Islet precursor cell (in vitro differentiated cells): ENCODE data around the gene TBC1D1.

Experiments used
- DNase-seq: peaks from one replicate; pipeline ENCODE4 v3.0.0-alpha.2; 2018

TBC1D1 gene

DNA sequence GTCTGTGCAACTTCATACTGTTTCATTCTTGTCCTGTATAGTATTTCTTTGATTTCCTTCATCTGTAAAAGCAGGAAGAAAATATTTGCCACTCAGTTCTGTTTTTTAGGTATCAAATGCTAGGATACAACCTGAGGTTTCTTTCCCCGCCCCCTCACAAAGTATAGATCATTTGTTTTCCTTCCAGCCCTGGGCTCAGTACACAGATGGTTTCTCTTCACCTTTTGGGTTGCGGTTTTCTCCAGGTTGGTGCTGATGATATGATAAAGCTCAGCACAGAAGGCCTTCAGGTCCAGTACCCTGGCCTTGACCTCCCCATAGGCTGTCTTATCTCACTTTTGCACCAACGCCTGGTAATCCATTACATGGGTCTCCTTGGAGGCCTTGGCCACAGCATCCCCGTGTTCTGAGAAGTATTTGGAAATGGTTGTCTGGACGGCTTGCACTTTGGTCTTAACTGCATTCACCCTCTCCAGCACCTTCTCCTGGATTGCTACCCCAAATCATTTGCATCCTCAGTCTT, 104.5 kb downstream of the TBC1D1 start:
- DNase-seq = no peak

DNA sequence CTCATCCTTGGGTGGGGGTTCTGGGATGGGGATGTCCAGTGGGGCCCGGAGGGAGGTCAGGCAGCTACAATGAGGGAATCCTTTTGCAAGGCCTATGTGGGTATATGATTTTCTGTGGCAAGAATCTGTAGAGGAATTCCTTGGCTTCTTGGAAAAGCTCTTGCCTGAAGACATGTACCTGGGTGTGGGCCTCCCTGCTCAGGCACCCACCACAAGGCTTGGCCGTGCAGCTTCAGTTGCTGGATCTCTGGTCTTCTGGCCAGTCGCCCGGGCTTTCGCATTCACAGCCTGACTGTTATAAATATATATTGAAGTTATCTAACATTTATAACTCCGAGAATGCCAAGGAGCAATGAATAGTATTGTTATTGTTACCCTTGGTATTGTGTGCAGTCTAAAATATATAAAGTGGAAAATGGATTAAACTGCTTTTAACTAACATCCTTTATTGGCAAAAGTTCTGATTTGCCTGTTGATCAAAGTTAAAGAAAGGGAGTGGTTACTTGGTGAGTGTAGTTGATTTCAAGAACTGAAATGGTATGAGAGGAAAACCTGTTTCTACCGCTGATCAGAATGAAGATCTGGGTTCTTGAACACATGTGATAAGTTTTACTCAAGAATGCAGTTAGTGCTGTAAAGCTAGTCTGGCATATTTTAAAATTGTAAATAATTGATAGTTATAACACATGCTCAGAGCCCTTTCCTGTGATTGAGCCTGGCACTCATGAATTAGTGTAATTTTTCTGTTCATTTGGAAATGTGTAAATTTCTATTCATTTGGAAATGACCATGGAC, 105.3 kb downstream of the TBC1D1 start:
- DNase-seq = no peak

DNA sequence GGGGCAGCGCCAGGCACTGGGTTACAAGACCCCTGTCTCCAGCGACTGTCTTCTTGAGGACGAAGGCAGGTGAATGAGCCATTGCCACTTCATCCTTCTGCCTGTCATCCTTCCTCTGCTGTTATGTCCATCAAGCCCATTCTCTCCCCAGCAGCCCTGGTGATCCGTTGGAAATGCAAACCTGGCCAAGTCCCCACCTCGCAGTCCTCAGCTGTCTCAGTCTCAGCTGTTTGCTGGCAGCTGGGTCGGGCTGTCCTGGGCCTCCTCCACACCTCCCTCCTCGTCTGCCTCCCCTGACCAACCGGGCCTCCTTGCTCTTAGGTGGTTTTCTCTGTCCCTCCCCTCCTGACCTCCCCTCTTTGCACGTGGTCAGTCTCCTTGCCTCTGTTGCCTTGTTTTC, 107.3 kb downstream of the TBC1D1 start:
- DNase-seq = no peak

DNA sequence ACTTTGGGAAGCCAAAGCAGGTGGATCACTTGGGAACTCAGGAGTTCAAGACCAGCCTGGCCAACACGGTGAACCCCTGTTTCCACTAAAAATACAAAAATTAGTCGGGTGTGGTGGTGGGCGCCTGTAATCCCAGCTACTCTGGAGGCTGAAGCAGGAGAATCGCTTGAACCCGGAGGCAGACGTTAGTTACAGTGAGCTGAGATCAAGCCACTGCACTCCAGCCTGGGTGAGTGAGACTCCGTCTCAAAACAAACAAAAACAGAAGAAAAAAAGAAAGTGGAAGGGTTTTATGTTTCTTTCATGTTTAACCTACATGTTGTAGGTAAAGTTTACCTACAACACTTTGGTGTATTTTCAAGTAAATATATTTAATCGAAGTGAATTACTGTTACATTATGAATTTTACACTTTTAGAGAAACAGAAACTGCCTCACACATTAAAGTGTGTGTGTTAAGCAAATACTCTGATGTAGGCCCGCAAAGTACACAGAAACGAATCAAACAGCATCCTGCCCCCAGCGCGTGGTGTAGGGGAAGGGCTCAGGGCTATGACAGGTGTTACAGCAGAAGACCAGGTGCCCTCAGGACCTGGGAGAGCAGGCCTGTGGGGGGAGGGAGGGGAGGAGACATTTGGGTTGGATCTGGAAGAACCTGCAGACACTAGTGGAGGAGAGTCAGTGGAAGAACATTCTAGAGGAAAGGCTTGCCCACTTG, 108.3 kb downstream of the TBC1D1 start:
- no peak for DNase-seq

DNA sequence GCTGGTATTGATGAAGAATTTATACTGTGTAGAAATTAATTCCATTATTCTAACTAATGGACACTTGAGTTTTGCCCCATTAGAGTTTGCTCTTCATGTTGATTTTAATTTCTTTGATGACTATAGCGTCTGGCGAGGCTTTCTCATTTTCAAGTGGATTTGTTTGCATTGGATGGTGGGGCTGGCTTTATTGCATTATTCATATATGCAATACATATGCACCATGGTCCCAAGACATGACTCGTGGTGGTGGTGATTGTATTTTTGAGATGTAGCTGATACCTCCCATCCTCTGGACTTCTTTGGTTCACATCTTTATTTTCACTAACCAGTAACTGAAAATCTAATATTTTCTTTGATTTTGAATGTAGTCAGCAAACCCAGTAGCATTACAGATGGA, 109.1 kb downstream of the TBC1D1 start:
- no peak for DNase-seq

DNA sequence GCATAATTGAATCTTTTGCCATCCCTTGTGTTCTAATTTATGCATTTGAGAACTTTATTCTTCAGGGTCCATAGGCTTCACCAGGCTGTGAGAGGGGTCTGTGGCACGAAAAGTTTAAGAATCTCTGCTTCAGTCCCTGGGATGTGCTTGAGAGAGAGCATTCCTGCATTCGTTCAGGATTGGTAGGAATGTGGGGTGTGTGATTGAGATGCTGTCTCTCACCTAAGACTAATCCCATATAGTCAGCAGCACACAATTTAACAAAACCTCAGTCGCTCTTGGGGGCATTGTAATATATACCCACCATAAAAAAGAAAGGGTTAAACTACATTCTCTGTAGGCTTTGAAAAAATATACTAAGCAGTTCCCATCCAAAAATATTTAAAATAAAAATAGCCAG, 111.0 kb downstream of the TBC1D1 start:
- DNase-seq = peak; percentile 72

DNA sequence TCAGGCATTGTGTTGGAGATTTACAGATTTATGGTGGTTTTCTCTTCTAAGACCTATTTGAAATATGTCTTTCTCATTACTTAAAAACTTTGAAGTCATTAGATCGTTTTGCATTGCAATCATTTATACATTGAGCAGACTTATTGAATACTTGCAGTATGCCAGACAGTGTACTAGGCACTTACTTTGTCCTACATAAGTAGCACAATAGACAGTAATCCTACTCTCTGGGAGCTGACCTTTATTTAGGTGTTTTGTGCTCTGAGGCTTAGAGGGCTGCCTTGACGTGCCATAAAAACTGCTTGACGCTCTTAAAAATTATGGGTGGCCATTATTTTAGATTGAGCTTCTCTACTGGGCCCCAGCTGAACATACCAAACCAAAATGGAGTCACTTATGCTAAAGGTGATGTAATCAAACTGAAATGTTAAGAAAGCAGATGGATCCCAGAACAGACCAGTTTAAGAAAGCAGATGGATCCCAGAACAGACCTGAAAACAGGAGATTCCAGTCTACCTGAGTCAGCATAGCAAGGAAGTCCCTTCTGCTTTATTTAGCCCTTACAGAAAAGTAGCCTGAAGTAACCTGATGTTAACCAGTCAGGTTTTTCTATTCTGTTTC, 111.7 kb downstream of the TBC1D1 start:
- DNase-seq = peak; percentile 73

DNA sequence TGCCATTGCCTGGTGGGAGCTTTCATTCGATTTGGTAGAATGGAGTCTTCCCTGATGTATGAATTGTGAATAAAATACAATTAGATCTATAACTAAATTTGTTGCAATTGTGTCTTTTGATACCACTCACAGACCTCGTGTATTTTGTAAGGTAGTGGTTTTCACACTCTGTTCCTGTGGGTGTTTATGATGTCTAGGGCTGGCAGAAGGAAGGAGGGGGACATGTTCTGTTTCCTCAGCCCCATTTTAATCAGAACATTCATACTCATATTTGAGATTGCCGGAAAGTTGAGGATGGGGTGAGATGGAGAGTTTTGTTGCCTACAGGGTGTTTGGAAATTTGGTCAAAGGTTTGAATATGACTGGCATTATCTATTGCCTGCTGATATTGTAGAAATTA, 112.2 kb downstream of the TBC1D1 start:
- no peak for DNase-seq

DNA sequence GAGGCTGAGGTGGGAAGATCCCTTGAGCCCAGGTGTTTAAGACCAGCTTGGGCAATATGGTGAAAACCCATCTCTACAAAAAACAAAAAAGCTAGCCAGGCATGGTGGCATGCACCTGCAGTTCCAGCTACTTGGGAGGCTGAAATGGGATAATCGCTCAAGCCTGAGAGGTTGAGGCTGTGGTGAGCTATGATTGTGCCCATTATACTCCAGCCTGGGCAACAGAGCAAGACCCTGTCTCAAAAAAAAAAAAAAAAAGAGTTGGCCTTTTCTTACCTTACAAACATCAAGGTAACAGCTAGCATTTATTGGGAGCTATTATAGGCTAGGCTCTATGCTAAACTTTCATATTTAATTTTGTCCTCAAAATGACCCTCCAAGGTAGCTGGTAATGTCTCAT, 112.7 kb downstream of the TBC1D1 start:
- no peak for DNase-seq

DNA sequence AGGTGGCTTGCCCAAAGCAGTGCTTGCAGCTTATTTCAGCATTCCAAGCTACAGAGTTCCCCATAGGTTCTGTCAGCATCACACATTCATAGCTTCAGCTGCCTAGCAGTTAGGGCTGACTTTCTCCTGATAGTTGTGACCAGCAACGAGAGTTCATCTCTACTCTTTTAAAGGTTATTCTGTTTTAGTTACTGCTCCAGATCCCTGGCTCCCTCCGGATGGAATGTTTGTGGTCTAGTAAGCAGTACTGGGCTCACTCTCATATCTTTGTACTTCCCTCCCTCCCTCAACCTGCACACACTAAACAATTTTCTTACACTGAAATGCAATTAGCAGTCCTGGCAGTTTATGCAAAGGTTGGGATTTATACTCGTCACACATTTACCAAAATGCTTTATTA, 113.2 kb downstream of the TBC1D1 start:
- DNase-seq = peak; percentile 85

DNA sequence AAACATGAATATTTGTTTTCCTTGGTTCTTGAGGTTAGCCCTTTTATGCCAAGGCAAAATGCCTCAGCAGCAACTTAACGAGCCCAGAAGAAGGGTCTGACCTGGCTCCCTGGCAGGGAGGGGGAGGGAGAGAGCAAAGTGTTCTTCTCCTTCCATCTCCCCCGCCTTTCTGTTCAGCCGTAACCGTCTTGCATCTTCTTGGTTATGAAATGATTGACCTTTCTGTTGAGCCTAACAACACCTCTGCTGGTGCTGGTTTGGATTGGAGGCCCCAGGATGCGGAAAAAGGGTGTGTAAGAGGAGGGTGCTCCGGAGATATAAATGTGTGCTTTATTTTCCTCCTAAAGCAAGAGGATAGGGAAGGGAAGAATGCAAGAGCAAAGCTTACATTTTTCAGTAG, 114.0 kb downstream of the TBC1D1 start:
- DNase-seq = no peak

DNA sequence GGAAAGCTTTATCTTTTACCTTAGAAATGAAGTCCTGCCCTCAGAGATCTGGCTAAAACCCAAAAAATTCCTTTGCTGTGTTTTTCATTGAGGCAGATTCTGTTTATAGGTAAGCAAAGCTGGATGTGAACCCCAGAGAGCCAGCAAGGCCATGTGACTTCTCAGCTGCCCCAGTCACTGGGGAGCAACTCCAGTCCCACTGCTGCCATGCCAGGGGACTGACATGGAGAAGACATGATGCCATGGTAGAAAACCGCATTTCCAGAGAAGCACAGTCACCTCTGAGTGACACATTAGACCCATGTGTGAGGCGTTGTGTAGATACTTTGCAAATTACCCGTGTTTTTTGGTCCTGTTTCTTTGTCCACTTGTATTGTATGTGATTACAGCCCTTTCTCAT, 114.8 kb downstream of the TBC1D1 start:
- DNase-seq = no peak

DNA sequence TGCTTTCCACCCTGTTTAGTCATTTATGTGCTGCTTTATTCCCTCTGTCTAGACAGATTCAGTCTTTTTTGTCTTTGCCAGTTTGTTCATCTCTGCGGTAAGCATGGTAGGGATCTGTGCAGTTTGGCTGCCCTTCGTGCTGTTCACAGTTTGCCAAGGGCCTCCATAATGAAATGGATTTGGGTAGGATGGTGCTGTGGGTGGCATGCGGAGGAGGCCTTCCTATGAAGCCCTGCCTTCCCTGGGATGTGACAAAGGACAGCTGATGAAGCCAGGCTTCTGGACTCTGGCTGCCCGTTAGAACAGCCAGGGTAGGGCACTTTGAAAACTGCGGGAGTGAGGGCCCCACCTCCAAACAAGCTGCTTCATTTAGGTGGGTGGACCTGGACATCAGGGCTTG, 116.8 kb downstream of the TBC1D1 start:
- DNase-seq = no peak

DNA sequence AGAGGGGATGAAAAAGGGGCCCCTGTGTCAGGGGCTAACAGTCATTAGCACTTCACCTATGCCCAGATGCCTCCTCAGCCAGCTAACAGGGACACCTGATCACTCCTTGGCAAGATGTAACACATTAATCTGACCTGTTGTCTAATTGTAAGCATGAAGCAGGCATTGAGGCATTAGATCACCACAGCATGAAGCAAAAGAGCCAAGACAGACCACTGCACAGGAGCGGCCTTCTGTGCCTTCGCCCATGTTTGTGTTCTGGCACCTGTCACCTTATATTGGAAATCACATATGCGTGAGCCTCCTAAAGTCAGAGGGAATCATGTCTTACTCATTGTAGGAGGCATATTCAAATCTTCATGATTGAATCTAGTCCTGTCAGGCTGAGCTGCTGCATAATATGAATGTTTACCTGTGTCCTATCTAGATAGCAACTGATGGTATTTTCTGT, 117.7 kb downstream of the TBC1D1 start:
- no peak for DNase-seq

DNA sequence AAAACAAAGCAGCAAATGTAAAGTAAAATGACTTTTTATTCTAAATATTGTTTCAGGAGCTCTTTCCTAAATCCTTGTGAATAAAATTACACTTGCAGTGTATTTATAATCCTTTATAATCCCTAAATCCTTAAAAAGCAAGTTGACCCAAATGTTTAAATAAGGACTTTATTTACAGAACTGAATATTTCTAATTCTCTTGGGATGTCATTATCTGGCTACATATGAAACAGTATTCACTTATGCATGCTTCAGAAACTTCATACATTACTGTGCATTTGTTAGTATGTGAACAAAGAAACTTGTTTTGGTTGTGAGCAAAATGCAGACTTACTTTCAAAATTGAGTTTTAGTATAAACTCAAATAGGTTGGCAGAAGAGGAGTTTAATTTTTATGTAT, 118.5 kb downstream of the TBC1D1 start:
- no peak for DNase-seq

DNA sequence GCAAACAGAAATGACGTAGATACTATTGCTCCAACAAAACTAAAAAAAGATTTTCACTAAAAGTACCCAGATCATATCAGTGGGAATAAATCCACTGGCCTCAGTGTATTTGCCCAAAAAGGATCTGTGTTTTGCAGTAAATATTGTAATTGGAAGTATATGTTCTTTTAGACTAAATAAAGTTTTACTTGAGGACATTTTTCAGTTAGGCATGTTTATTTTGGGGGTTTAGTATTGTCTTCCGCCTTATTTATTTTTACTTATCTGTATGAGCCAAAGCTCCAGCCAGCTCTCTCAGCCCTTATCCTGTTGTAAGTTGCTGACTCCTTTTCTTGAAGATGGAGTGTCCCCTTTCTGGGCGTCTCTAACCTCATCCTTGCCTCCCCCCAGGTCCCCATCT, 119.1 kb downstream of the TBC1D1 start:
- DNase-seq = no peak

DNA sequence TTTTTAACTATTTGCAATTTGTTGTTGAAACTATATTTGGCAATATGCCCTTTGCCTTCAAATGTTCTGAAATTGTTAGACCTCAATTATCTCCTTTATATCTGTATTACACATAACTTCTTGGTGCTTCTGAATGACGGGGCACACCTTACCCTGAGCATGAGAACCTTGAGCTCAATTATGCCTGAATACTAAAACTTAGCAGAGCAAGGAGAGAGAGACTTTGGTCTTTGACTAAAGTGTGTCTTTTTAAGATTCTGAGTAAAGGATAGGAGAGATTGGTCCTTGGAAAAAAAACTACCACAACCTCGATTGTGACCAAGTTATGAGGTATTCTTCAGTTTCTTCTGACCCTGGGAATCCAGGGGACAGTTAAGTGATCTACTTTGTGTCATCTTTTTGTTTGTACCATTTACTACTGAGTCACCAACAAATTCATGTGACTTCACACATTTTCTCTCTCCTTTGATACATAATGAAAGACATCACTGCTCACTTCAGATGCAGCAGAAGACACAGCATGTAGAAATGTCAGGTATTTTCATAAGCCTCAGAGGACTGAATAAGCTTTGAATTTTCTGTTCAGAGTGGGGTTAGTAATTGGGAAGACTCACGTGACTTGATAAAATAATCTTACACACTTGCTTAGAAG, 120.8 kb downstream of the TBC1D1 start:
- DNase-seq = no peak

DNA sequence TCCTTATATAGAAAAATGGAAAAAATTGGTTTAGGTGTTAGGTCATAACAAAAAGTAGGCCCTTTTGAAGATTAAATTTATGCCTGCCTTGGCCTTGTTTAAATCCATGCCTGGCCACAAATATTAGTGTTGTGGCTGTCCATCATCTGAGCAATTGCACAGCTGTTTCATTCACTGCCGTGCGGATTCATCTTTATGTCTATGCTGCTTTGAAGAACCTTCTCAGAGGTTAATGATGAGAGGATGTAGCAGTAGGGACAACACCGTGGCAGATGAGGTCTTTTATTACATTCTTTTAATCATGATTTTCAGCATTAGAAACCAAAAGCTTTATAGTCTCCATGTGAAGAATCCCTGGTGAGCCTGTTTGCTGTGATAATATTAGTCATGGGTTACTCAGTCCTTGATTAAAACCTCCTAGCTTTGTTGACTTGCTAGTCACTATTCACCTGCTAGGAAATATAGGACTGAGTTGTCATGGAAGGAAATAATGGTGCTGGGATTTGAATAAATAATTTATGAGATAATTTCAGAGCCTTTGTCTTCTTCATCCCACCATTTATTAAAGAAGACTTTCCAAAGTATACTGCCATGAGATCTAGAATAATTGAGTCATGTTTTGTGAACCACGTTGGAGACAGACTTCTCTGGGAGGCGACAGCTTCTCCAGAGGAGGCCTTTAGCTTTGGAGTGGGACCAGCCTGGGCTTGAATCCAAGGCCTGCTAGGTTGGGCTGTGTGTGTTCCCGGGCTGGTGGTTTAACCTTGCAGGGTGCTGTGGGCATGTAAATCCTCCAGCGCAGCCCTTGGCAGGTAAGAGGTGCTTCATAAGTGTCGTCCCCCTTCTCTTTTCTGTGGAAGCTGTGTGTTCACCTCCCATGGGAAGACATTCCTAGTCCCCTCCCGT, 122.8 kb downstream of the TBC1D1 start:
- DNase-seq = no peak

DNA sequence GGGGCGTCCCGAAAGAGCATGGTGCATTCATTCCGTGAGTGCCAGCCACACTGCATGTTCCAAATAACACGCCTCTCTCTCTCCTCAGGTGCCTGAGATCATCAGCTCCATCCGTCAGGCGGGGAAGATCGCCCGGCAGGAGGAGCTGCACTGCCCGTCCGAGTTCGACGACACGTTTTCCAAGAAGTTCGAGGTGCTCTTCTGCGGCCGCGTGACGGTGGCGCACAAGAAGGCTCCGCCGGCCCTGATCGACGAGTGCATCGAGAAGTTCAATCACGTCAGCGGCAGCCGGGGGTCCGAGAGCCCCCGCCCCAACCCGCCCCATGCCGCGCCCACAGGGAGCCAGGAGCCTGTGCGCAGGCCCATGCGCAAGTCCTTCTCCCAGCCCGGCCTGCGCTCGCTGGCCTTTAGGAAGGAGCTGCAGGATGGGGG, 123.6 kb downstream of the TBC1D1 start:
- no peak for DNase-seq

DNA sequence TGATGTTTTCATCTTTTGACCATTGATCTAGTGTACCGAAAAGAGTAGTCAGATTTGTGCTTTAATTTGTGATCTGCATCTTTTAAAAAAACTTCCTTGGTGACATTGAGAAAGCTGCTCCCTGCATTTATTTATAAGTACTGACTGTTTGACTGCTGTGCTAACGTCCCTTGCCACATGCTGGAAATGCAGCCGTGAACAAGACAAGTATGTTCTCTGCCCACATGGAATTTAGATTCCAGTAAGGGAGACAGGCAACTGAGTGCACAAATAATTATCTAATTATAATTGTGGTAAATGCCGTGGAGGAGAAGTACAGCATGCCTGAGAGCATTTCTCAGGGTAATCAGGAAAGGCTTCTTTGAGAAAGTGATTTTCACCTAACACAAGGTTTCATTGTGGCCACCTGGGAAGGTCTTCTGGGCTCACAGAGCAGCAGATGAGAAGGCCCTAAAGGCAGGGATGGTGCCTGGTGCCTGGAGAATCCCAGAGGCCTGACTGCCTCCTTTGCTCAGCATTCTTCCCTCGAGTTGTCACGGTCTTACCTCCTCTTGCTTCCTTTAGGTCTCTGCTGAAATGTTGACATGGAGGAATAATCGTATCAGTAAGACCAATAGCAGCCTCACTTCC, 125.1 kb downstream of the TBC1D1 start:
- peak; percentile 90 for DNase-seq

DNA sequence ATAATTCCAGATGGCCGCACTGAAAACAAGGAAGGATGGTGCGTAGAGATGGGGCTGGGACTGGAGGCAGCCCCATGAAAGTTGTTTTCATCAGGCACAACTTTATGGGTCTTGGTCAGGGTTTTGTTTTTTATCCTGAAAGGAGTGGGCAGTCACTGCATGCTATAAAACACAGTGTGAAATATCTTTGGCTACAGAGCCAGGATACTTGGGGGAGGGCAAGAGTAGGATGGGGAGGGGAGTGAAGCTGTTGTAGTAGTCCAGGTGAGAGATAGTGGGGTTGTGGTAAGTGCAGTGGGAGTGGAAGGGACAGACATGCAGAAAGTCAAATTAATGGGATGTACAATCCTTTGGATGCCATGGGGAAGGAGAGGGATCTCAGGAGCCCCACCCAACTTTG, 125.8 kb downstream of the TBC1D1 start:
- DNase-seq = no peak

DNA sequence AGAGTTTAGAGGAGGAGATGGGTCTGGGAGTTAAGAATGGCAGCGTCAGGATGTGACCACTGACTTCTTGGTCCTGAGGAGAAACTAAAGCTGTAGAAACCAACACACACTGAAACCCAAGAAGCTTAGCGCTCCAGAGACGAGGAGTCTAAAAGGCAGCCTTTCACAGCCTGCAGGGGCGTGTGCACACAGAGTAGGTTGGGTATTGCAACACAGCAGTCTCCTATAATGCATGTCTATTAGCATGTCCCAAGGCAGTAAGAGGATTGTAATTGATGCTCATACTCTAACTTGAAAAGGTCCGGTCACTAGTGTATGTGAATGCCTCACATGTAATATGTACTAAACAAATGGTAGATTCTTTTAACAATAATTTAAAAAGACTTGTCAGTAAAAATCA, 126.7 kb downstream of the TBC1D1 start:
- no peak for DNase-seq
